Activated CD8-positive, alpha-beta T cell treated with anti-CD3 and anti-CD28 coated beads, Interleukin-2, amount 10 ng/mL, durations not matched to agents 7 days and 5 days (primary cell): Measurements from ENCODE around the gene TIPRL. TPM values are rescaled to one million over a fixed set of nuclear protein-coding genes. Genes with fewer than 3 reads are reported as not detected.

ENCODE experiments used
- ATAC-seq: fragments of 150-1000 bp; cut with Tn5 transposase; one replicate; pipeline ENCODE4 v1.10.0; 2021; ENCODE audit warnings: moderate library complexity
- CTCF ChIA-PET: fragments of 350-600 bp; sonication (Branson Sonifier 250); formaldehyde crosslinking; loops from one replicate; lab custom pipeline; 2021; ENCODE audit warnings: antibody characterized with exemption; lab: Charles Lee
- POLR2A ChIA-PET: fragments of 350-600 bp; sonication (Branson Sonifier 250); formaldehyde crosslinking; loops from one replicate; lab custom pipeline; 2021; ENCODE audit warnings: antibody characterized with exemption; lab: Charles Lee
- DNase-seq: peaks from one replicate; pipeline ENCODE4 v3.0.0-alpha.2; 2020
- H3K27ac Mint-ChIP-seq: one replicate; pipeline ENCODE4 v1.8.0; 2021; ENCODE audit warnings: mild to moderate bottlenecking, mixed read lengths
- H3K27me3 Mint-ChIP-seq: one replicate; pipeline ENCODE4 v1.8.0; 2021; ENCODE audit warnings: low read depth, mixed read lengths
- H3K36me3 Mint-ChIP-seq: one replicate; pipeline ENCODE4 v1.8.0; 2021; ENCODE audit warnings: low read depth, mixed read lengths
- H3K4me1 Mint-ChIP-seq: one replicate; pipeline ENCODE4 v1.8.0; 2021; ENCODE audit warnings: low read depth, mixed read lengths
- H3K4me3 Mint-ChIP-seq: one replicate; pipeline ENCODE4 v1.8.0; 2021; ENCODE audit warnings: mild to moderate bottlenecking, mixed read lengths
- H3K9me3 Mint-ChIP-seq: one replicate; pipeline ENCODE4 v1.8.0; 2022; ENCODE audit warnings: mixed read lengths; ENCODE audit not compliant: insufficient read depth
- total RNA-seq, 2 experiments: library from RNA; stranded (reverse); gene quantifications; one replicate each; pipeline ENCODE4 v1.2.3, GENCODE V29; 2021

TIPRL gene
- 10 to 100 TPM; 48.6 to 53.6 TPM for total RNA-seq

DNA sequence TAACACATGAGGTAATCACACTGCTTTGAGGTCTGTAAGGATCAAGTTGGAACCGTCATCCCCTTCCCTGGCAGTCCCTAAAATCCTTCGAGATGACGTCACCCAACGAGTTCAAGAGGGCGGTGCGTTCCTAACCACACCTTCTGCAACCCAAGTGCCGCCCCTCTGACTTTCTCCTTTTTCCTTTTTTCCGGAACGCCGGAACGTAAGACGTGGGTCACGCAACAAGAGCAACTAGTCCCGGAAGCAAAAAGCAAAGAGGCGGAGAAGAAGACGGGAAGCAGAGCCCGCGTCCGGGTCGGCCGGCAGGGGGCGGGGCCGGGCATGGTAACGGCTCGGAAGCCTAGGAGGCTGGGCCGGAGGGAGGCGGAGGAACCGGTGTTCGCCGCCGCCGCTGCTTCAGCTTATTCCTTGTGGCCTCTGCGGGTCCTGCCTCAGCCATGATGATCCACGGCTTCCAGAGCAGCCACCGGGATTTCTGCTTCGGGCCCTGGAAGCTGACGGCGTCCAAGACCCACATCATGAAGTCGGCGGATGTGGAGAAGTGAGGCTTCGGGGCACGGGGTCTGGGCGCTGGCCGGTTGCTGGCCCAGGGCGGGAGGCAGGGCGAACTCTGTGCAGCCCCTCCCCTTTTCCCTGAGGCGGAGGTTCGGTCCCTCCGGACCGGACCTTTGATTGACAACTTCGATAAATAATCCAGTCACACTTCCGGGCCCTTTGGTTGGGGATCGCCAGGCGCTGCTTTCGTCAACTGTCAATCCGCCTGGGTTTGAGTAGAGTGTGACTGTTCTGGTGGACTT lies at the start of gene TIPRL:
Gene TIPRL, plus strand, starts transcription at position 325 of the 800 bp plus-strand sequence. Its CDS starts 116 bp downstream, at position 441.
- ChIA-PET POLR2A (interaction anchor here (1.0 to 3.4 kb wide), 2 partner anchors 9 to 48 kb away, joined by 3 to 19 read pairs; partner anchors contain the start of gene SFT2D2), CTCF (interaction anchor here (0.7 to 3.1 kb wide), 6 partner anchors 10 to 245 kb away, joined by 3 to 14 read pairs (median 6); partner anchors contain the start of gene SFT2D2)
- Mint-ChIP-seq H3K9me3 (no peaks in the 10 kb centered on the region), H3K36me3 (peaks cover 2% of the 10 kb centered on the region), H3K4me3 (no peak within 1 kb of the TSS), H3K27me3 (no peaks in the 10 kb centered on the region), H3K27ac (no peak within 1 kb of the TSS), H3K4me1 (peaks cover 11% of the 10 kb centered on the region)
- DNase-seq (peak; percentile 96), ATAC-seq (peak; percentile 94)

- DNase-seq = no peak
- POLR2A ChIA-PET = interaction anchor here (0.6 to 0.7 kb wide), 2 partner anchors 38 to 193 kb away, joined by 4 read pairs; no protein-coding TSS in a partner anchor
- peaks cover 37% of the 10 kb centered on the region for H3K27me3 Mint-ChIP-seq
Measured at GRCh38 chr1:168129933-168130332, 48.8 kb upstream of the TIPRL start.

DNA sequence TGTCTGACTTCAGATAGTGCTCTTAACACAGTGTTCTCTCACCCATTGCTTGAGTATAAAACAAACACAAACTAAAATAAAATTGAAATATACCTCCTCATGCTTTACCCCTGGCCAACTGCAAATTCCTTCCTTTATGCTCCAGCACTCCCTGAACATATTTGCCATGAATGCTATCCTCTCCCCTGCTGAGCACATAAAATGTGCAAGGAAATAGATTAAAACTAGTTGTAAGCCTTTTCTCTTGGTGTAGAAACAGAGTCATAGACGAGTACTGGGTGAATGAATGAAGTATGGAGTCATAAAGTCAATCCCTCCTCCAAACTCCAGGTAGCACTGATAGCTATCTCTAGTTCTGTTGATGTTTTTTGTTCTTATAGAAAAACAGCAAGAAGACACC lies 44.6 kb upstream of the TIPRL start:
- POLR2A ChIA-PET = interaction anchor here (0.6 kb wide), 1 partner anchor 439 kb away, joined by 3 read pairs; no protein-coding TSS in a partner anchor
- no peak overlapping the region for H3K27ac Mint-ChIP-seq
- CTCF ChIA-PET = interaction anchor here (0.8 to 2.7 kb wide), 3 partner anchors 11 to 50 kb away, joined by 4 to 19 read pairs (median 4); no protein-coding TSS in a partner anchor
- ATAC-seq (no peak), DNase-seq (no peak)
- no peaks in the 10 kb centered on the region for H3K9me3 Mint-ChIP-seq
- no peak overlapping the region for H3K4me3 Mint-ChIP-seq
- H3K27me3 Mint-ChIP-seq = peaks cover 64% of the 10 kb centered on the region
- peaks cover 4% of the 10 kb centered on the region for H3K36me3 Mint-ChIP-seq
- peaks cover 12% of the 10 kb centered on the region for H3K4me1 Mint-ChIP-seq

More at GRCh38 chr1:168129933-168130332, 48.8 kb upstream of the TIPRL start:
- Mint-ChIP-seq H3K4me3 (no peak overlapping the region), H3K27ac (no peak overlapping the region), H3K4me1 (no peaks in the 10 kb centered on the region), H3K36me3 (no peaks in the 10 kb centered on the region), H3K9me3 (no peaks in the 10 kb centered on the region)
- ATAC-seq = no peak
- CTCF ChIA-PET = interaction anchor here (1.5 kb wide), 1 partner anchor 16 kb away, joined by 7 read pairs; no protein-coding TSS in a partner anchor

DNA sequence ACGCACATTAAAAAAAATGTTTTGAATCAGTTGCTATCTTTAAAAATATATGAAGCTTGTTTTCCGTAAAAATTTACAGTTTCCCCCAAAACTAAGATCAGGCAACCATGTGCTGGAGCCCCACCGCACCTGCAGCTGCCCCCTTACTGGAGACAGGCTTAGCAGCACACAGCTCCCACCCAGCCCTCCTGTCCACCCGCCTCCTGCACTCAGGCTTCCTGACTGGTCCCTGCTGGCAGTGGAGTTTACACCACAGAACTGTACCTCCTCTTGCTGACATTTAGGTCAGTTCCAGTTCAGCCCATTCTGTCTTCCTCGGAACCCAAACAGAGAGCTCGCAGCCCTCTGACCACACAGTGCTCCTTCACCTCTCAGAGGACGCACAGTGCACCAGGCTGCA lies 44.1 kb upstream of the TIPRL start:
- CTCF ChIA-PET = interaction anchor here (1.1 to 2.7 kb wide), 3 partner anchors 10 to 229 kb away, joined by 3 to 19 read pairs (median 4); no protein-coding TSS in a partner anchor
- ATAC-seq (no peak), DNase-seq (no peak)
- Mint-ChIP-seq H3K27me3 (peaks cover 63% of the 10 kb centered on the region), H3K4me3 (no peak overlapping the region), H3K36me3 (peaks cover 4% of the 10 kb centered on the region), H3K4me1 (peaks cover 12% of the 10 kb centered on the region), H3K27ac (no peak overlapping the region), H3K9me3 (no peaks in the 10 kb centered on the region)
- POLR2A ChIA-PET = no interaction called here

DNA sequence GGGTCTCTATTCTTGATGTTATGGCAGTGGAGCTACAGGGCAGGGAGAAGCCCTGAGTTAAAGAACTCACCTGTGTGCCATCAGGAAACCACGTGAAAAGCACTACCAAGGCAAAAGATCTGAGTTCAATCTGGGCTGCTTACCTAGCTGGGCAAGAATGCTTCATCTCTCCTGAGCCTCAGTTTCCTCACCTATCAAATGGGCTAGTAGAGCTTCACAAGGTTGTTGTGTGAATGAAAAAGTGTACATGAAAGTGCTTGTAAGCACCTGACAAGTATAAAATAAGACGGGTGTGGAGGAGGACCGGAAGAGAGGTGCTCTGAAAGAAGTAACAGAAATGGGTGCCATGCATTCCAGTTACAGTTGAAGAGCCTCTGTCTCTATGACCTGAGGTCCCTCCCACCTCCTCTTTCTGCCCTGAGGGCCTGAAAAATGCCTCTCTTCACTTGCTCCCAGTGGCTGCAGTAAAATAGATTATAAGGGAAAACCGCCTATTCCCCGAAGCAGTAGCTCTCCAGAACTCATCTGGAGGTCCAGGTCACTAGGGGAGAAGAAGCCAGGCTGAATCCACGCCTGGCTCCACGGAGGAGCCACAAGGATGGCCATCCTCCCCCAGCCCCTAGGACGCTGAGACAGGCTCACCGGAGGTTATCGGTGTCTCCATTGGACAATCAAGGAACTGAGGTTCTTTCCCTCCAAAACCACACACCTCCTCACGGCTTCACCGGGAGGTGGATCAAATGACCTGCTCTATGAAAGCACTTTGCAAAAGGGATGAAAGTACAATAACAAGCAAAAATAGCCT lies 43.4 kb upstream of the TIPRL start:
- ATAC-seq (peak; percentile 3), DNase-seq (no peak)
- ChIA-PET POLR2A (no interaction called here), CTCF (interaction anchor here (1.1 to 2.7 kb wide), 3 partner anchors 10 to 228 kb away, joined by 3 to 19 read pairs (median 4); no protein-coding TSS in a partner anchor)
- H3K4me1 Mint-ChIP-seq = peaks cover 12% of the 10 kb centered on the region
- peaks cover 59% of the 10 kb centered on the region for H3K27me3 Mint-ChIP-seq
- no peaks in the 10 kb centered on the region for H3K9me3 Mint-ChIP-seq
- H3K27ac Mint-ChIP-seq = no peak overlapping the region
- H3K4me3 Mint-ChIP-seq = peak overlapping the region; percentile 69
- H3K36me3 Mint-ChIP-seq = peaks cover 4% of the 10 kb centered on the region

- Mint-ChIP-seq H3K27me3 (peaks cover 58% of the 10 kb centered on the region), H3K4me1 (peaks cover 12% of the 10 kb centered on the region), H3K9me3 (no peaks in the 10 kb centered on the region), H3K4me3 (peak overlapping the region; percentile 69), H3K27ac (no peak overlapping the region), H3K36me3 (peaks cover 4% of the 10 kb centered on the region)
- CTCF ChIA-PET = interaction anchor here (2.7 kb wide), 1 partner anchor 9 kb away, joined by 19 read pairs; no protein-coding TSS in a partner anchor
- POLR2A ChIA-PET = no interaction called here
- ATAC-seq (peak; percentile 71), DNase-seq (no peak)
Measured at GRCh38 chr1:168135921-168136708, 42.6 kb upstream of the TIPRL start.

- H3K4me3 Mint-ChIP-seq = peak within 1 kb of the TSS; percentile 74
Measured at GRCh38 chr1:168136709-168137514, 41.9 kb upstream of the TIPRL start, which contains the start of gene GPR161. TSS of gene GPR161 (minus strand) at chr1:168136930. CDS start at chr1:168104850, 32,080 bp downstream.

DNA sequence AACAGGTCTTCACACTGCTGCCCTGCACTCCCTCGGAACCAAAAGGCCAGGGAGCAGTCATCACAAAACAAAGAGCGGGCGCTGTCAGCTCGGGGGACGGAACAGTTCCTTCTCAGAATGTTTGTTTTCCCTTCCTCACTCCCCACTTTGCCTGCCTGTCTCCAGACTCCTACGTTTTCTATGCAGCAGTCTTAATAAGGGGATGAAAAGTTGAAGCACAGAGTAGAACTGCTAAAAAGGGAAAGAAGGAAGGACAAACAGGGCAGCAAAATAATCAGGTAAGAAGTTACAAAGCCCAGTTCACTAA lies 41.3 kb upstream of the TIPRL start:
- no peak for ATAC-seq
- POLR2A ChIA-PET = no interaction called here
- CTCF ChIA-PET = interaction anchor here (1.5 kb wide), 1 partner anchor 9 kb away, joined by 6 read pairs; no protein-coding TSS in a partner anchor

More at GRCh38 chr1:168136709-168137514, 41.9 kb upstream of the TIPRL start, which contains the start of gene GPR161:
- DNase-seq (no peak), ATAC-seq (no peak)
- POLR2A ChIA-PET = no interaction called here
- CTCF ChIA-PET = interaction anchor here (2.7 kb wide), 1 partner anchor 8 kb away, joined by 19 read pairs; no protein-coding TSS in a partner anchor
- Mint-ChIP-seq H3K9me3 (no peaks in the 10 kb centered on the region), H3K27ac (peak within 1 kb of the TSS; percentile 2), H3K27me3 (peaks cover 57% of the 10 kb centered on the region), H3K36me3 (peaks cover 4% of the 10 kb centered on the region), H3K4me1 (peaks cover 12% of the 10 kb centered on the region)

DNA sequence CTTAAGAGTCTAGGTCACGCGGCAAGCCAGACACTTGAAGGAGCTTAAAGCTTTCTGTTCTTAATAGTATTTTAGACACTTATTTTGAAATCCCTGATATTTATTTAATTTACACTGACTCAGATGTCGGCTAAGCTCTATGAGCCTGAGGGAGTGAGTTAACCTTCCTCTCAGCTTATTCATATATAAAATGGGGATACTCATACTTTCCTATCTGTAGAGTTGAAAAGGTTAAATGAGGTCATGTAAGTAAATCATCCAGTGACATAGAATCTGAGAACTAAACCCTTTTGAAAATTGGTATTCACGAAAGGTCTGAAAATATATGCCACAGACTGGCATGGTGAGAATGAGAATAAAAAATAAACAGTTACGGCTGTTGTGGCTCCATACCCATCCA lies 40.6 kb upstream of the TIPRL start:
- ChIA-PET POLR2A (no interaction called here), CTCF (interaction anchor here (1.5 kb wide), 1 partner anchor 9 kb away, joined by 6 read pairs; no protein-coding TSS in a partner anchor)
- Mint-ChIP-seq H3K36me3 (peaks cover 4% of the 10 kb centered on the region), H3K27ac (no peak overlapping the region), H3K9me3 (no peaks in the 10 kb centered on the region), H3K4me3 (no peak overlapping the region), H3K27me3 (peaks cover 58% of the 10 kb centered on the region), H3K4me1 (peaks cover 12% of the 10 kb centered on the region)
- no peak for DNase-seq
- ATAC-seq = no peak

More for the DNA sequence above, 41.3 kb upstream of the TIPRL start:
- Mint-ChIP-seq H3K27me3 (peaks cover 61% of the 10 kb centered on the region), H3K27ac (peak overlapping the region; percentile 2), H3K4me3 (peak overlapping the region; percentile 74), H3K36me3 (peaks cover 4% of the 10 kb centered on the region), H3K4me1 (peaks cover 12% of the 10 kb centered on the region), H3K9me3 (no peaks in the 10 kb centered on the region)
- DNase-seq = no peak

DNA sequence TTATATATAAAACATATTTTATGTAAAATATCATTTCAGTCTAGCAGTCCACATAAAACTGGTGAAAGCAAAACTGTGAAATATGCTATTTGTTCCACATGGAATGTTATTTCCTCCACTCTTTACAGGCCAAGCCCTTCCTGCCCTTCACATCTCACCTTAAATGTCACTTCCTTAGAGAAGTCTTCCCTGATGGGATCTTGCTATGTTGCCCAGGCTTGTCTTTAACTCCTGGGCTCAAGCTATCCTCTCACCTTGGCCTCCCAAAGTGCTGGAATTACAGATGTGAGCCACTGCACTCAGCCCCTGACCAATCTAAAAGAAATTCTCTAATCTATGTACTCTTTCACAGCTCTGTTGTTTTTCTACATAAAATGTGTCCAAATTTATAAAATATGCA lies 39.7 kb upstream of the TIPRL start:
- H3K4me3 Mint-ChIP-seq = no peak overlapping the region

More for the DNA sequence above, 39.7 kb upstream of the TIPRL start:
- no peak for DNase-seq
- ChIA-PET POLR2A (no interaction called here), CTCF (interaction anchor here (0.9 to 1.5 kb wide), 2 partner anchors 8 to 55 kb away, joined by 3 to 6 read pairs; no protein-coding TSS in a partner anchor)
- H3K27ac Mint-ChIP-seq = no peak overlapping the region
- no peaks in the 10 kb centered on the region for H3K9me3 Mint-ChIP-seq
- H3K4me1 Mint-ChIP-seq = peaks cover 12% of the 10 kb centered on the region
- no peak for ATAC-seq
- H3K27me3 Mint-ChIP-seq = peaks cover 57% of the 10 kb centered on the region
- H3K36me3 Mint-ChIP-seq = peaks cover 4% of the 10 kb centered on the region
